AML-193 (cell line): Measurements from ENCODE around the gene CIAO1.
"Not testable (repeated sequence)": the region's sequence is repeated elsewhere in the genome, so short reads cannot be mapped to it uniquely, and the experiment has no call there.

Experiments
- DNase-seq, 2 experiments: peaks; one replicate each; lab custom pipeline; 2025; lab: John Stamatoyannopoulos, UW

CIAO1 gene

GRCh38 chr2:96265840-96266679, at the start of gene CIAO1, which contains the start of gene TMEM127:
Gene CIAO1, plus strand, starts transcription at chr2:96266225. Its CDS starts 126 bp downstream, at chr2:96266351.
Gene TMEM127, minus strand, starts transcription at chr2:96265997. Its CDS starts 616 bp downstream, at chr2:96265381.
- peak; percentile 97 for DNase-seq

- peak; percentile 57 to 60 for DNase-seq
Observed at GRCh38 chr2:96218508-96219131, 47.4 kb upstream of the CIAO1 start.

- DNase-seq, result not testable (repeated sequence)
Observed at GRCh38 chr2:96219959-96220358, 46.1 kb upstream of the CIAO1 start.

GRCh38 chr2:96221106-96221505, 44.9 kb upstream of the CIAO1 start:
- DNase-seq, result peak; percentile 62 to 72

- peak; percentile 50 to 67 for DNase-seq
Observed at GRCh38 chr2:96225016-96225533, 41.0 kb upstream of the CIAO1 start.

- DNase-seq, result no peak
Observed at GRCh38 chr2:96231316-96231715, 34.7 kb upstream of the CIAO1 start.

- DNase-seq, result peak; percentile 21 to 23
Observed at GRCh38 chr2:96233436-96233835, 32.6 kb upstream of the CIAO1 start.

GRCh38 chr2:96233880-96234316, 32.1 kb upstream of the CIAO1 start:
- DNase-seq, result no peak

GRCh38 chr2:96236882-96237281, 29.1 kb upstream of the CIAO1 start:
- DNase-seq, result no peak

GRCh38 chr2:96238266-96238665, 27.8 kb upstream of the CIAO1 start:
- no peak for DNase-seq

- no peak for DNase-seq
Observed at GRCh38 chr2:96239091-96239490, 26.9 kb upstream of the CIAO1 start.

GRCh38 chr2:96239745-96240264, 26.2 kb upstream of the CIAO1 start:
- DNase-seq, result no peak

GRCh38 chr2:96240341-96241038, 25.5 kb upstream of the CIAO1 start:
- no peak for DNase-seq

GRCh38 chr2:96241227-96241626, 24.8 kb upstream of the CIAO1 start:
- no peak for DNase-seq

- DNase-seq, result peak; percentile 75 to 80
Observed at GRCh38 chr2:96241900-96242611, 24.0 kb upstream of the CIAO1 start.

- DNase-seq, result no peak
Observed at GRCh38 chr2:96243843-96244242, 22.2 kb upstream of the CIAO1 start.

- DNase-seq, result peak; percentile 7 to 34
Observed at GRCh38 chr2:96245609-96246390, 20.2 kb upstream of the CIAO1 start.

- DNase-seq, result no peak
Observed at GRCh38 chr2:96247009-96247408, 19.0 kb upstream of the CIAO1 start.

GRCh38 chr2:96247896-96248295, 18.1 kb upstream of the CIAO1 start:
- no peak for DNase-seq

- no peak for DNase-seq
Observed at GRCh38 chr2:96248624-96249023, 17.4 kb upstream of the CIAO1 start.

- DNase-seq, result no peak
Observed at GRCh38 chr2:96249654-96250053, 16.4 kb upstream of the CIAO1 start.
